Endothelial cell of umbilical vein (primary cell): Measurements from ENCODE around the gene EFNA4. TPM values are rescaled to one million over a fixed set of nuclear protein-coding genes. Genes with fewer than 3 reads are reported as not detected.
A peak's percentile ranks its signal among the peaks of the same experiment; 100 is the strongest.

Source experiments
- BruUV-seq: library from RNA; stranded (reverse); fragments of 400-500 nt; replicated peaks from 2 replicates; lab custom pipeline; 2021; lab: Mats Ljungman, UMichigan
- CTCF ChIA-PET: fragments of 300-600, 350-600 bp; sonication (Branson Sonifier 250); formaldehyde crosslinking; loops from one replicate; lab custom pipeline; 2021; ENCODE audit warnings: antibody characterized with exemption, inconsistent platforms; lab: Charles Lee
- POLR2A ChIA-PET: fragments of 300-600, 350-600 bp; sonication (Branson Sonifier 250); formaldehyde crosslinking; loops from one replicate; lab custom pipeline; 2021; ENCODE audit warnings: antibody characterized with exemption, inconsistent platforms; lab: Charles Lee
- DNase-seq: peaks from one replicate; pipeline ENCODE4 v3.0.0-alpha.2; 2011; ENCODE audit warnings: low read depth, low spot score
- FAIRE-seq: peaks from 2 replicates; lab custom pipeline; 2011; peaks lifted over from hg19 to GRCh38; lab: Jason Lieb, UNC
- H2AFZ ChIP-seq: 2 replicates; pipeline ENCODE4 v1.6.0; 2012; ENCODE audit warnings: low read depth, low read length, control low read depth, inconsistent platforms
- H3K27ac ChIP-seq: 2 replicates; pipeline ENCODE4 v1.5.1; 2011; ENCODE audit warnings: low read depth, mild to moderate bottlenecking, control low read depth, low read length, moderate library complexity; ENCODE audit not compliant: insufficient read depth
- H3K27me3 ChIP-seq, 2 experiments: 2 replicates each; pipeline versions ENCODE4 v1.6.0 to v1.6.1; 2011; ENCODE audit warnings: low read length in 2 of 2, mixed read lengths in 1 of 2; ENCODE audit not compliant: control insufficient read depth in 2 of 2, insufficient read depth in 2 of 2
- H3K36me3 ChIP-seq, 2 experiments: 2 replicates in 1 of 2; 3 replicates in 1 of 2; pipeline ENCODE4 v1.5.1; 2011; ENCODE audit warnings: low read length in 2 of 2, mild to moderate bottlenecking in 1 of 2, moderate library complexity in 1 of 2; ENCODE audit not compliant: control insufficient read depth in 2 of 2, insufficient read depth in 2 of 2; ENCODE audit errors: extremely low read depth in 1 of 2
- H3K4me1 ChIP-seq: 3 replicates; pipeline ENCODE4 v1.5.1; 2011; ENCODE audit warnings: mild to moderate bottlenecking, low read length; ENCODE audit not compliant: control insufficient read depth, insufficient read depth; ENCODE audit errors: extremely low read depth
- H3K4me2 ChIP-seq: 2 replicates; pipeline ENCODE4 v1.6.1; 2011; ENCODE audit warnings: low read length, control low read depth, mixed read lengths; ENCODE audit not compliant: insufficient read depth
- H3K4me3 ChIP-seq, 3 experiments: fragments of 200-600 bp in 1 of 3; sonication (generic), shearing (Covaris generic) in 1 of 3; replicated peaks in 1 of 3; 2 replicates each; pipeline ENCODE4 v1.5.1; 2011 to 2016; ENCODE audit warnings: control low read depth in 3 of 3, low read length in 3 of 3, mild to moderate bottlenecking in 2 of 3, inconsistent platforms in 1 of 3, low read depth in 1 of 3, moderate library complexity in 1 of 3; ENCODE audit not compliant: insufficient read depth in 1 of 3
- H3K79me2 ChIP-seq: 2 replicates; pipeline ENCODE4 v1.6.0; 2012; ENCODE audit warnings: low read length, inconsistent platforms; ENCODE audit not compliant: control insufficient read depth, insufficient read depth
- H3K9ac ChIP-seq: replicated peaks from 2 replicates; pipeline ENCODE3; 2011; ENCODE audit warnings: low read length, control low read depth; ENCODE audit not compliant: insufficient read depth; ENCODE audit errors: extremely low read depth
- H3K9me1 ChIP-seq: replicated peaks from 3 replicates; pipeline ENCODE4 v1.6.0; 2011; ENCODE audit warnings: mild to moderate bottlenecking, low read length; ENCODE audit not compliant: control insufficient read depth, insufficient read depth; ENCODE audit errors: extremely low read depth
- H3K9me3 ChIP-seq: replicated peaks from 2 replicates; pipeline ENCODE4 v1.5.1; 2012; ENCODE audit warnings: low read length, inconsistent platforms; ENCODE audit not compliant: control insufficient read depth, insufficient read depth
- H4K20me1 ChIP-seq: replicated peaks from 2 replicates; pipeline ENCODE3; 2011; ENCODE audit warnings: mild to moderate bottlenecking, low read length; ENCODE audit not compliant: control insufficient read depth, insufficient read depth; ENCODE audit errors: extremely low read depth
- MYC ChIP-seq: IDR thresholded peaks from one replicate; pipeline ENCODE4 v1.6.1; 2011; ENCODE audit warnings: mild to moderate bottlenecking, low read depth, low read length
- POLR2AphosphoS5 ChIP-seq: IDR thresholded peaks from 2 replicates; pipeline ENCODE4 v1.6.1; 2012; ENCODE audit warnings: low read depth, mild to moderate bottlenecking, control low read depth, low read length, moderate library complexity; ENCODE audit not compliant: insufficient read depth
- dilution Hi-C: fragments of 300-500 bp; cut with MboI; formaldehyde crosslinking; loops from one replicate; pipeline ENCODE4 v1.15.0; 2019; ENCODE audit warnings: low sequenced_read_pairs; ENCODE audit not compliant: extremely low pct_ligation_motif_present
- intact Hi-C: fragments of 100-400 bp; cut with micrococcal nuclease; formaldehyde crosslinking; loops from one replicate; pipeline ENCODE4 v1.10.0; 2022
- polyA plus RNA-seq, 4 experiments: library from polyadenylated mRNA; depleted of rRNA in 3 of 4; stranded (reverse) in 3 of 4; unstranded in 1 of 4; fragments of >200 nt; gene quantifications; 2 replicates each; pipeline versions ENCODE4 v1.2.1 to v1.2.3, GENCODE V29; 2011 to 2012; ENCODE audit warnings: missing spikeins in 1 of 4
- total RNA-seq: library from RNA; stranded (reverse); gene quantifications from 2 replicates; pipeline ENCODE4 v1.2.3, GENCODE V29; 2021
- TF ChIP-seq, protein P1 (sequence below), 2 donors: IDR thresholded peaks; 1 replicate in 1 of 2; 2 replicates in 1 of 2; pipeline ENCODE4 v1.5.1; 2011; ENCODE audit warnings: low read length in 2 of 2, mild to moderate bottlenecking in 2 of 2, moderate library complexity in 2 of 2, control low read depth in 1 of 2, inconsistent platforms in 1 of 2, low read depth in 1 of 2; ENCODE audit not compliant: insufficient read depth in 1 of 2; ENCODE audit errors: extremely low read depth in 1 of 2

EFNA4 gene
- total and polyA plus RNA-seq, 2 donors (not counting 3 experiments of a cell fraction or from before 2014, with no cell fraction given), result 16.5 to 25.2 TPM

GRCh38 chr1:155061381-155062150 is 2.0 kb upstream of the EFNA4 start:
- Histone ChIP-seq H3K4me1 (peaks cover 10% of the 10 kb centered on the region), H3K9me1 (no peaks in the 10 kb centered on the region), H3K4me3 (no peak overlapping the region), H4K20me1 (no peaks in the 10 kb centered on the region), H2AFZ (no peak overlapping the region), H3K9me3 (no peaks in the 10 kb centered on the region), H3K36me3 (peaks cover 7 to 34% of the 10 kb centered on the region in 2 experiments), H3K27me3 (no peaks in the 10 kb centered on the region), H3K27ac (no peak overlapping the region), H3K9ac (no peak overlapping the region), H3K79me2 (peaks cover 5% of the 10 kb centered on the region), H3K4me2 (no peak overlapping the region)
- dilution Hi-C loops, result no loop called here
- FAIRE-seq, result peak; percentile 94
- BruUV-seq, result no TSS peak
- intact Hi-C loops, result loop anchor here (1.0 kb wide), 4 partner anchors 9 to 155 kb away; no protein-coding TSS in a partner anchor
- CTCF ChIA-PET, result interaction anchor here (0.6 to 3.7 kb wide), 28 partner anchors 9 to 502 kb away, joined by 3 to 67 read pairs (median 5); partner anchors contain the start of genes ADAM15, CKS1B, FLAD1 and KRTCAP2
- POLR2A ChIA-PET, result interaction anchor here (1.1 kb wide), 1 partner anchor 63 kb away, joined by 3 read pairs; no protein-coding TSS in a partner anchor
- peak; percentile 78 for DNase-seq
- TF ChIP-seq MYC, result no peak
- peak; percentile 31 for TF ChIP-seq POLR2AphosphoS5
- TF ChIP-seq, protein P1, sequence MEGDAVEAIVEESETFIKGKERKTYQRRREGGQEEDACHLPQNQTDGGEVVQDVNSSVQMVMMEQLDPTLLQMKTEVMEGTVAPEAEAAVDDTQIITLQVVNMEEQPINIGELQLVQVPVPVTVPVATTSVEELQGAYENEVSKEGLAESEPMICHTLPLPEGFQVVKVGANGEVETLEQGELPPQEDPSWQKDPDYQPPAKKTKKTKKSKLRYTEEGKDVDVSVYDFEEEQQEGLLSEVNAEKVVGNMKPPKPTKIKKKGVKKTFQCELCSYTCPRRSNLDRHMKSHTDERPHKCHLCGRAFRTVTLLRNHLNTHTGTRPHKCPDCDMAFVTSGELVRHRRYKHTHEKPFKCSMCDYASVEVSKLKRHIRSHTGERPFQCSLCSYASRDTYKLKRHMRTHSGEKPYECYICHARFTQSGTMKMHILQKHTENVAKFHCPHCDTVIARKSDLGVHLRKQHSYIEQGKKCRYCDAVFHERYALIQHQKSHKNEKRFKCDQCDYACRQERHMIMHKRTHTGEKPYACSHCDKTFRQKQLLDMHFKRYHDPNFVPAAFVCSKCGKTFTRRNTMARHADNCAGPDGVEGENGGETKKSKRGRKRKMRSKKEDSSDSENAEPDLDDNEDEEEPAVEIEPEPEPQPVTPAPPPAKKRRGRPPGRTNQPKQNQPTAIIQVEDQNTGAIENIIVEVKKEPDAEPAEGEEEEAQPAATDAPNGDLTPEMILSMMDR (IDR thresholded peaks at IDR 0.05; ENCODE audit: extremely low read depth in 1 of 2, insufficient read depth in 1 of 2, low read depth in 1 of 2, low read length in 2 of 2), result peak; percentile 96
